NCI-H226 (cell line): ENCODE data around the gene HPSE2.

Experiments
- DNase-seq: peaks from one replicate; pipeline ENCODE4 v3.0.0-alpha.2; 2015

Gene HPSE2

GRCh38 chr10:98423691-98424120 is 811.9 kb downstream of the HPSE2 start:
- no peak for DNase-seq

GRCh38 chr10:98422182-98422581 is 813.5 kb downstream of the HPSE2 start:
- no peak for DNase-seq

- no peak for DNase-seq
Observed at GRCh38 chr10:98420786-98421185, 814.9 kb downstream of the HPSE2 start.

GRCh38 chr10:98419469-98420261 is 816.0 kb downstream of the HPSE2 start:
- no peak for DNase-seq

- DNase-seq: no peak
Observed at GRCh38 chr10:98418665-98419468, 816.8 kb downstream of the HPSE2 start.

- DNase-seq: no peak
Observed at GRCh38 chr10:98417973-98418664, 817.5 kb downstream of the HPSE2 start.

- no peak for DNase-seq
Observed at GRCh38 chr10:98417481-98417959, 818.1 kb downstream of the HPSE2 start.

GRCh38 chr10:98416606-98417388 is 818.9 kb downstream of the HPSE2 start:
- no peak for DNase-seq

- DNase-seq: no peak
Observed at GRCh38 chr10:98415731-98416119, 819.9 kb downstream of the HPSE2 start.

GRCh38 chr10:98414932-98415730 is 820.5 kb downstream of the HPSE2 start, which contains the start of gene PYROXD2:
TSS of gene PYROXD2 (minus strand) at chr10:98415182. CDS start at chr10:98415135, 47 bp downstream.
- DNase-seq: peak; percentile 86

GRCh38 chr10:98414578-98414931 is 821.1 kb downstream of the HPSE2 start:
- DNase-seq: no peak

- no peak for DNase-seq
Observed at GRCh38 chr10:98411768-98412167, 823.9 kb downstream of the HPSE2 start.

- DNase-seq: no peak
Observed at GRCh38 chr10:98411166-98411565, 824.5 kb downstream of the HPSE2 start.

GRCh38 chr10:98410759-98411158 is 824.9 kb downstream of the HPSE2 start:
- DNase-seq: no peak

GRCh38 chr10:98410135-98410743 is 825.4 kb downstream of the HPSE2 start:
- no peak for DNase-seq

- no peak for DNase-seq
Observed at GRCh38 chr10:98408799-98409198, 826.9 kb downstream of the HPSE2 start.

GRCh38 chr10:98407744-98408241 is 827.9 kb downstream of the HPSE2 start:
- no peak for DNase-seq
